Fibroblast of peridontal ligament (primary cell): Measurements from ENCODE around the gene TUBB.
"Not testable (repeated sequence)": the region's sequence is repeated elsewhere in the genome, so short reads cannot be mapped to it uniquely, and the experiment has no call there.

Source experiments
- DNase-seq: peaks from one replicate; pipeline ENCODE4 v3.0.0-alpha.2; 2010; ENCODE audit errors: extremely low read depth

The TUBB gene

GRCh38 chr6:30738532-30738931 lies 18.4 kb downstream of the TUBB start:
- DNase-seq, result no peak

- no peak for DNase-seq
These were observed 20.4 kb downstream of the TUBB start for GRCh38 chr6:30740540-30740870.

- DNase-seq, result no peak
These were observed 21.1 kb downstream of the TUBB start for GRCh38 chr6:30741063-30741779.

- no peak for DNase-seq
These were observed 21.7 kb downstream of the TUBB start for GRCh38 chr6:30741789-30742315.

- DNase-seq, result peak; percentile 93
These were observed 22.4 kb downstream of the TUBB start, which contains the start of gene FLOT1 for GRCh38 chr6:30742316-30743098. TSS of gene FLOT1 (minus strand) at chr6:30742687. CDS start at chr6:30742189, 498 bp downstream.

- peak; percentile 51 for DNase-seq
These were observed 23.2 kb downstream of the TUBB start for GRCh38 chr6:30743099-30744053.

- peak; percentile 86 for DNase-seq
These were observed 24.1 kb downstream of the TUBB start, which contains the start of gene IER3 for GRCh38 chr6:30744054-30744805. TSS of gene IER3 (minus strand) at chr6:30744547. CDS start at chr6:30744518, 29 bp downstream.

- no peak for DNase-seq
These were observed 27.1 kb downstream of the TUBB start for GRCh38 chr6:30747300-30747687.

- DNase-seq, result no peak
These were observed 28.0 kb downstream of the TUBB start for GRCh38 chr6:30747902-30748769.

- no peak for DNase-seq
These were observed 28.8 kb downstream of the TUBB start for GRCh38 chr6:30748851-30749540.

GRCh38 chr6:30749554-30750378 lies 29.6 kb downstream of the TUBB start:
- no peak for DNase-seq

GRCh38 chr6:30750379-30750668 lies 30.2 kb downstream of the TUBB start:
- DNase-seq, result no peak

- DNase-seq, result peak; percentile 100
These were observed 32.2 kb downstream of the TUBB start for GRCh38 chr6:30752157-30752927.

GRCh38 chr6:30754631-30755030 lies 34.5 kb downstream of the TUBB start:
- DNase-seq, result peak; percentile 47

GRCh38 chr6:30756405-30757003 lies 36.4 kb downstream of the TUBB start:
- not testable (repeated sequence) for DNase-seq

GRCh38 chr6:30757261-30757904 lies 37.2 kb downstream of the TUBB start:
- no peak for DNase-seq
